DMS79 (cell line): ENCODE measurements around the gene NUP88.

Experiments
- DNase-seq: peaks from one replicate; lab custom pipeline; 2025; lab: John Stamatoyannopoulos, UW

The NUP88 gene

DNA sequence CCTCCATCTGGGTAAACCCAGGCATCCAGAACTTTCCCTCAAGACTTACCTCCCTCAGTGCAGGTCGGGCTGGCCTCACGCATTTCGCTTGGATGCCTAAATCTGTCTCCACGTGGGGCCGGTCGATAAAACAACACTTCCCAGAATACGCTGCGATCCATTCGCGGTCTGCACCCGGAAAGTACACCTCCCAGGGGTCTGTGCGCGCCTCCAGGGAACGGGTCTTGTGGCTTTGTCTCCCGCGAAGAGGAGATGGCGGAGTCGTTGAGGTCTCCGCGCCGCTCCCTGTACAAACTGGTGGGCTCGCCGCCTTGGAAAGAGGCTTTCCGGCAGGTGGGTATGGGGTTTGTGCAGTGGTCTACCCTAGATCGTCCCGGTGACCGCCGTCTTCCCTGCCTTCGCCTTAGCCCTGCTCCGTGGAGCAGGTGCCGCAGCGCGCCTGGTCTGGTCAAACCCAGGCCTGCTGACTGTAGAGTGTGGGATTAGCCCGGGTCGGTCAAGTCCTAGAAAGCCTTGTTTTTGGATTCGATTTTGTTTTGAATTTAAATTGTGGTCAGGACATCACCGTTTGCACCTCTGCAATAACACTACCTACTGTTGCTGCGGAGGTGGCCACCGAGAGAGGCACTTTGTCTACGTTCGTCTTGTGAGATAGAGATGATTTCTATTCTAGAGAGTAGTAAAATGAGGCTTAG, 644 bp upstream of the NUP88 start, which contains the start of gene RPAIN:
Gene RPAIN (plus strand): TSS at position 224 of the 695 bp plus-strand sequence. CDS start 29 bp downstream, at position 253.
- peak; percentile 94 for DNase-seq

DNA sequence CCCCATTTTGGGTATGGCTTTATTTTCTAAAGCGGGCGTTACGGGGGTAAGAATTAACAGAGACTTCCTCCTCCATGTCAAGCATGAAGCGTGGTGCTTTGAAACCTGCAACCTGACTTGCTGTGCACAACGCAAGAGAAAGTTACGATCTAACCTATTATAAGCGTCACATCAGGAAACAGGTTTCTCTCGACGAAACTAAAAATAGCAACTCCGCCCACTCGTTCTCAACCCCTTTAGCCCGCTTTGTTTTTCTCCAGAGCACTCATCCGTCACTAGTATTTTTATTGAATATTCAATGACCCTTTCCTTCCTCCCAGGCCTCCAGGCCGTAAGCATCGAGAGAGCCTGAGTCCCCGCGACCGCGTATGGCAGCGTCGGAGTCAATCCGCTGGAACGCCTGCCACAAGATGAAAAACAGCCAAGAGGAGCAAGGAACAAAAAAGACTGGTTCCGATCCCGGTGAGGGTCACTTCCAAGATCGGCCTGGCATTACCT, 555 bp downstream of the NUP88 start:
- DNase-seq = peak; percentile 39

DNA sequence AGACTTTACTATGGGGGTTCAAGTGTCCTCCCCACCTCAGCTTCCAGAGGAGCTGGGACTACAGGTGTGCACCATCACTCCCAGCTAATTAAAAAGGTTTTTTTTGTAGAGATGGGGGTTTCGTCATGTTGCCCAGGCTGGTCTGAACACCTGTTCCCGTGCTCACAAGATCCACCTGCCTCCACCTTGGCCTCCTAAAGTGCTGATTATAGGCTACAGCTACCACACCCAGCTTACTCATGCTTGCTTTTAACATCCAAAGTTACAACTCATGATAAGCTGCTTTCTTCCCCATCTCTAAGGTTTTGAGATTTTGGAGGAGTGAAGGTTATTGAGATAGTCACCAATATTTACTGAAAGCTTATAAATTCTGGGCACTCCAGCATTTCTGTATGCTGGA, 2.6 kb downstream of the NUP88 start:
- DNase-seq = no peak

DNA sequence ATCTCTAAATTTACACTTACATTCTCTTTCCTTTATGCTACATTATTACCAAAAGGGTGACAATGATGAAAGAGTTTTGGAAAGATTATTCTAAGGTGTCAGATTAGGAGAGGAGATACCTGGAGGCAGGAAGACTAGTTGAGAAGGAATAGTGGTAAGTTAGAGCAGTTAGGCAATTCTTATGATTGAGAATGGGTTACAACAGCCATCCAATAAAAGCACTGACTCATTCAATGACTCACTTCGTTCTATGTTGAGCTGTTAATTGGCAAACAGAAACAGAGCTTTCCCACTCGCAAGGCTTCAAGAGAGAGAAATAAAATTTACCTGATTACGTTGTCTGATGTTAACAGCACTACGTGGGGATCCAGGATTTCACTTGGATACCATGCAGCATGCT, 5.8 kb downstream of the NUP88 start:
- DNase-seq = no peak

DNA sequence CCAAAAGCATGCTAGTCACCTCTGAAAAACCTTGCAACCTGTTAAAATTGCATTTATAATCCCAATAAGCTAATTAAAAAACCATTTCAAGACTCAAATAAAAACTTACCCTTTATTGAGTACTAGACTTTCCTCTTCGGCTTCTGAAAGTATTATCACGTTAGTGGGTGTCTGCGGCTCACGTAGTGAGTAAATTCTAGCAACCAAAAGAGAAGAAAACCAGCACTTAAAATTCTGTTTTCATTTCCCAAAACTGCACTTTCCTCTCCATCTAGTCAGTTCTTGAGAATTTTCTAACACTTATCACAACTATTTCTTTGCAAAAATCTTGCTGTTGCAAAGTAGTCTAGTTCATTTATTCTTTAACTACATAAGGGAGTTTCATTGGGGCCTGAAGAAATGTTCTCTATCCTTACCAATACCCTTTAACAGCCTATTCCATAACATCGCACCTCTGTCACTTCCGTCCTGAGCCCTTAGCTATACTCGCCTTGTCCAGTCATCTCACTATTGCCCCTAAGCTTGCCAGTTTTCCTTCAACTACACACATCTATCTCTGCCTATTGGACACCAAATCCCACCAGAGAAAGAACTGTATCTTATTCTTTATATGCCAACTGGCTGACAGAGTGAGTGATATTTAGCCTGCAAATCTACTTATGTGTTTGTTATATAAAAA, 8.7 kb downstream of the NUP88 start:
- DNase-seq = no peak

DNA sequence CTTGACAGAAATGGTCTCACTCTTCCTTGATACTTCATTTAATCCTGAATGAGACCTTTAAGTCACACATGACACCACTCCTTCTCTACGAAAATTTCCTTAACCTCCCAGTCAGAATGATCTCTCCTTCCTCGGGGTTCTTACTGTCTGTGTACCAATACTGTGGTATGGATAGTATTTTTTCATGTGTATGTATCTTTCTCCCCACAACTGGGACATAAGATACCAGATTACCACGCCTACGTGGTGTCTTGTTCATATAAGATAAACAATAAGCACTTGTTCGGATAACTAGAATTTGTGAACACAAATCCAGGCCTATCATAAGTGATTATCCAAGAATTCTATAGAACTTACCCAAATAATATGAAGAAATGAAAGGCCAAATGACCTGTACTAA, 11.3 kb downstream of the NUP88 start:
- no peak for DNase-seq

DNA sequence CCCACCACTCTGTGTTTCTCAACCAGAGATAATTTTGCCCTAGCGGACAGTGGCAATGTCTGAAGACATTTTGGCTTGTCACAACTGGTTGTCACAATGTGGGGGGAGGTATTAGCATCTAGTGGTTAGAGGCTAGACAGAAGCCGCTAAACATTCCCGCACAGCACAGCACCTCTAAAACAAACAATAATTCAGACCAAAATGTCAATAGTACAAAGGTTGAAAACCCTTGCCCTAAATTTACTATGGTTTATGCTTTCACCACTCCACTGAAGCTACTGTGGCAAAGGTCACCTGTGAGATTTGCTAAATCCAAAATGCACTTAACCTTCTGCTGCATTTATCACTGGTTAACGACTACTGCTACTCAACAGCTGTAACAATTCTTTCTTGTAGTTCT, 14.1 kb downstream of the NUP88 start:
- DNase-seq = no peak

DNA sequence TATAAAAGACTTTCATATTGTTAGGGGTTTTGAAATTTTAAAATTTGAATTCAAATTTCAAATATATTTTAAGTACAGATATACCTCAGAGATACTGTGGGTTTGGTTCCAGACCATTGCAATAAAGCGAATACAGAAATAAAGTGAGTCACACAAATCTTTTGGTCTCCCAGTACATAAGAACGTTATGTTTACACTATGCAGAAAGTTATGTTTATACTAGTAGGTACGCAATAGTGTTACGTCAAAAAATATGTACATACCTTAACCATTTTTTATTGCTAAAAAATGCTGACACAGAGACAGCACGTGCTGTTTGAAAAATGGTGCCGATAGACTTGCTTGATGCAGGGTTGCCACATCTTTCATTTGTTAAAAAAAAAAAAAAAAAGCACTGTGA, 19.7 kb downstream of the NUP88 start:
- no peak for DNase-seq

DNA sequence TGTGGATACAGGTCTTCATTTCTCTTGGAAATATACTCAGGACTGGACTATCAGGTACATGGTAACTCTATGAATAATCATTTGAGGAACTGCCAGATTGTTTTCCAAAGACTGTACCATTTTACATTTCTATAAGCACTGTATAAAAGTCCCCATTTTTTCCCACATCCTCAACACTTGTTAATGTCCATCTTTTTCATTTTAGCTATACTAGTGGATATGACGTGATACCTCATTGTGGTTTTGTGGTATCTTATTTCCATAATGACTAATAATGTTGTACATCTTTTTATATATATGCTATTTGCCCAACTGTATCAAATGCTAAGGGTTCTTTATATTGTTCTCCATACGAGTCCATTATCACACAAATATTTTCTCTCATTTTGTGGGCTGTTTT, 22.9 kb downstream of the NUP88 start:
- no peak for DNase-seq

DNA sequence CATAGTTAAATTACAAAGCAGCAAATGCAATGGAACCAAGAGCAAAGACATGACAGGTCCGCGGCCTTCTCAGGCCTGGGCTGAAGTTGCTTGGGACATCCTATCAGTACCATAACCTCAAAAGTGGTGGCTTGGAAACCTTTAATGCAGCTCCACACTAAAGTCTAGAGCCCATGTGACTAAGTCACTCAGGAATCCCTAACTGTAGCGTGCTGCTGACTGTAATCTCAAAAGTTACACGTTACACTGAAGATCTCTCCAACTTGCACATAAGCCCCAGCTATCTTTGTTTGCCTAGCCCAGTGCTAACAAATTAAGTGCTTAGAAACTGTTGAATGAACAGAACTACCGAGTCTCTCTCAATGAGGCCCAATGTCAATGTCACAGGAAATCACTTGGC, 27.8 kb downstream of the NUP88 start:
- no peak for DNase-seq

DNA sequence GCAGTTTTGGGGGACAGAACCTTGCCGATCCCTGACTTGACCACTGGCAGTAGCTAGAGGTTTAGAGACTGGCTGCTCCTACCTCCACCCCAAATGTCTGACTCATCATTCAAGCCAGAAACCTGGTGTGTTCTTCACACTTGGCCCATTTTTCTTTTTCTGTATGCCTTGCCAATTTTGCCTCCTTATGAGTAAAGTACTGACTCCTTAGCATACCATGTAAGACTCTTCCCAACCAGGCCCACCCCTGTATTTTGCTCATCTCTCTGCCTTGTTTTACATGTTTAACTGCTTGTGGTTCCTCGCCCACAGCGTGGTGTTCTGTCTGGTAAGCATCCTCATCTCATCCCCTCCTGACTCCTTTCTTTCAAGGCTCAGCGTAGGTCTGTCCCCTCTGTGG, 37.9 kb downstream of the NUP88 start:
- DNase-seq = no peak

DNA sequence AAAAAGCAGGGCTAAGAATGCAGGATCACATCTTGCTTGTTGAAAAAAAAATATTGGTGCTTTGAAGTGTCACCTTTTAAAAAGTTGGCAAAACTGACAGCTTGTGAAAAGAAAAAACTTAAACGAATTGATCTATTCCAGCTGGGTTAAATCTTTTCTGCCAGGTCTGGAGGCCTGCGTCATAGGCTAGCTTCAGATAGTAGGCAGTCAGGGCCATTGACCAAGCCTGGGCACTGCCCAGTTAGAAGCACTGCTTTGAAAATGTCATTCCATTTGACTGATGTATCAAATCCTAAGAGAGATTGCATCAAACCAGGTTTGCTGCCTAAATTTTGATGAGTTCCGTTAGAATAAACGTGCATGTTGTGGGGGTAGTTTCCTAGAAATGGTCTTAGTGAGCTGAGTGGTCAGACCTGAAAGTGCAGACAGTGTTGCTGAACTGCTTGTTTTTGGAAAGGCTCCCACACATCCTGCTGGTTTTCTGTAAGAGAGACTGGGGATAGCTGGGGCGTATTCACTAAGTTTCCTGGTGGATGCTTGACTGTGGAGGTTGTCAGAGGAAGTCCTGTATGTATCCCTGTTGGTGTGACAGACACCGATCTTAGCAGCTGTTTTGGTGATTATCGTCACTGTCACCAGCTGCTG, 38.8 kb downstream of the NUP88 start:
- no peak for DNase-seq

DNA sequence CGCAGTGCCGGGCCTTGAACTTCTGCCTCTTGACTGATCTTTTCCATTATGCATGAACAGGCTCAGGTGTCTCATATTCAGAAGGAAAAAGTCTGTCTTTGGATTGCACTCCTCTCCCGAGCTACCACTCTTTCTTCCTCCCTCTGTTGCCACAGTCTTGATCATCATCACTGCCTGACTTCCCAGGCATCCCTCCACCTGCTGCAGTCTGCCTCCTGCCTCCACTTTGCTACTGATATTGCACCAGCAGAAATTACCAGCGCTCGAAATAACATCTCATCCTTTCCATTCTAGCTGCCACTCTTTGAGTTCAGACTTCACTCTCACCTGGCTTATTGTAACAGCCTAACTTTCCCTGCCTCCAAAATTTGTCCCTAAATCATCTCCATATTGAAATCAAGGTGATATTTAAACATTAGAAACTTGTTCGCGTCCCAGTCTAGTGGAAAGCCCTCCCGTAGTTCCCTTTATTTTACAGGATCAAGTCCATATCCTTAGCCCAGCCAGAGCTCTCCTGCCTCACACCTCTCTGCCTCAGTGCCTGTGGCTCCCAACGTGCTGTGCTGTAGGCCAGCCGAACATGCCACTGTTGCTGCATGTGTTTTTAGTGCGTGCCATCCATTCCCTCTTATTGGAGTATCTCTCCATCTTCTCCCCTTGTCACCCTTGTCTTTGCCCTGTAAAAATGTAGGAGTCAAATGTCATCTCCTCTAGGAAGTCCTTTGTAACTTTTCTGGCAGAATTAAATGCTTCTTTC, 39.9 kb downstream of the NUP88 start:
- DNase-seq = no peak

DNA sequence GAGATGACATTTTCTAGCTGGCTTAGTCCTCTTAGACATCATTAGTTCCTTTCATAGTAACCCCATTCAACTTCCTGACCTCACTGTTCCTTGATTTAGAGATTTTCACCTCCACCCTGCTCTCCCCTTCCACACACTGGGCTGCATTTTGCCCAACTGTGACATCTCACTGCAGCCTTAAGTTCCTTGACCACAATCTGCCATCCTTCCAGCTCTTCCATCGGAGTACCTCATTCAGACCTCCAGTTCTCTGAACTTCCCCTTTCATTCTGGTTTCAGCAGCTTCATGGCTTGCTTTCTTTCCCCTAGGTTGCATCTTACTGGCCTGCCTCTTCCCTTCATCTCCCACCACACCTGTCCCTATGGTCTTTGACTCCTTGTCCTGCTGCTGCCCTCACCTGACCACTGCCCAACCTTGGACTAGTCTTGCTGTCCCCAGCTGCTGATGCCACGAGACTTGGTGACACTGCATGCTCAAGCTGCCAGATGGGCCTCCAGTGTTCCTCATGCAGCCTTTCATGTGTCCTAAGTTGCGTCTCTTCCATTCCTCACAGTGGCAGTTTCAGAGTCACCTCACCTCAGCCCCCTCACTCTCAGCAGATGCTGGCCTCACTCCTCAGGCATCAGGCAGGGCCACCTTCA, 40.8 kb downstream of the NUP88 start:
- DNase-seq = no peak

DNA sequence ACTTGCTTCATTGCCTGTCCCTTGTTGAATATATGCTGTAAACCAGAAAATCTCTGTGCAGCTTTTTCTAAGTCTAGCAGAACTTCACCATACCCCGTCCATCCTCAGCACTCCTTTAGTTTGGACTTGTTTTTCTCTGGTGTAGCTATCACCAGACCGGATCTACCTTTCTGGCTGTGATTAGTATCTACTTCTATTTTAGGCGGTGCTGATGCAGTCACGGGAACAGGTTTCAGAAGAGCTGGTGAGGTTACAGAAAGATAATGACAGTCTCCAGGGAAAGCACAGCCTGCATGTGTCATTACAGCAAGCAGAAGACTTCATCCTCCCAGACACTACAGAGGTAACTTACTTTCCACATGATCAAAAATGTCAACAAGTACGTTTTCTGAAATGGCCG, 46.4 kb downstream of the NUP88 start:
- no peak for DNase-seq

DNA sequence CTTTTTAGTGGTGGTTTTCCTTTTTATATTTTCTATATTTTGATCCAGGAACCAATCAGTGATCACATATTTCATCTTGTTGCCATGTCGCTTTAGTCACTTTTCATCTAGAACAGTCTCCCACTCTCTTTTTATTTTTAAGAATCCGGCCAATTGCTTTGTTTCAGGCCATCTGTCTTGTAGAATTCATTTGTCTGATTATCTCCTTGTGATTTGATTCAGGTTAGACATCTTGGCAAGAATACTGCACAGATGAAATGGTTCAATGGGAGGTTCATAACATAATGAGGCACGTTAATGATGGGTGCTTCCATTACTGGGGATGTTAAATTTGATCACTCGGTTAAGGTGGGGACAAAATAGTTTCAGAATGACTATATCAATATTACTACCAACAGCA, 49.1 kb downstream of the NUP88 start:
- DNase-seq = no peak

DNA sequence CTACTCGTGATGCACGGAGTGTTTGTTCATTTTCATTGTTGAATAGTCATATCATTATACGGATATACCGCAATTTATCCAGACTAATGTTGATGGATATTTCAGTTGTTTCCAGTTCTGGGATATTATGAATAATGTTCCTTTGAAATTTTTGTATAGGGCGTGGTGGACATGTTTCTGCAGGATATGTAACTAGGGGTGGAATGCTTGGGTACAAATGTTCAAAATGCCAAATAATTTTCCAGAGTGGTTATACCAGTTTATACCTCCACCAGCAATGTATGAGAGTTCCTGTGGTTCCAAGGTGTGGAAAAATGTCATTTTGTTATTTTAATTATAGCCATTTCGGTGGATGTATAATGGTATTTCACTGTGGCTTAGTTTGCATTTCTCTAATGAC, 53.6 kb downstream of the NUP88 start:
- DNase-seq = no peak

DNA sequence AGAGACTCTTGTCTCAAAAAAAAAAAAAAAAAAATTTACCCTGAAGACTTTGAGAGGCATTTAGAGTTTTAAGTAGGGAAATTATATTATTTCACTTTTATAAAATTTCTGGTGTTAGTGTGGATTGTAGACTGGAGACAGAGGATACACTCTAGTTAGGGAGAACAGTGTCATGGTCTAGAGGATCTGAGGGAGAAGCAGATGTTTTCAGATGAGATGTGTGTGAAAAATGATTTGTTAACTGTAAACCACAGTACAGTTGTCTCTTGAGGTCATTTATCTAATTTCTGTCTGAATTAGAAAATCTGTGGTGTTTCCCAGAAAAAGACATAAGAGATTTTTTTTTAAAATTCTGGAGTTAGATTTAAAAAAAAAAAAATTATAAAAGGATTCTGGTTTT, 54.8 kb downstream of the NUP88 start:
- no peak for DNase-seq

DNA sequence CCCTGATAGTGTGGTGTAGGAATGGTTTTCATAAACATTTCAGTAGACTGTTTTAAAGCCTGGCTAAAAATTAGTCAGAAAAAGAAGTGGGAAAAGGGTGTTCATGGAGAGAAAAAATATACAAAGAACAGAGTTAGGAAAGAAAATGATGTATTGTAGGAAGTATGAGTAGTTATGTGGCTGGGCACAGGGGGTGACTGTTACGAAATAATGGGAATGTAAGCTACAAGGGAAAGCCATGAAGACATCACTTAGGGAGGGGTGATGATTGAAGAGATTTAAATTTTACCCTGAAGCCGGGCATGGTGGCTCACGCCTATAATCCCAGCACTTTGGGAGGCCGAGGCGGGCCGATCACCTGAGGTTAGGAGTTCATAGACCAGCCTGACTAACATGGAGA, 55.3 kb downstream of the NUP88 start:
- DNase-seq = no peak

DNA sequence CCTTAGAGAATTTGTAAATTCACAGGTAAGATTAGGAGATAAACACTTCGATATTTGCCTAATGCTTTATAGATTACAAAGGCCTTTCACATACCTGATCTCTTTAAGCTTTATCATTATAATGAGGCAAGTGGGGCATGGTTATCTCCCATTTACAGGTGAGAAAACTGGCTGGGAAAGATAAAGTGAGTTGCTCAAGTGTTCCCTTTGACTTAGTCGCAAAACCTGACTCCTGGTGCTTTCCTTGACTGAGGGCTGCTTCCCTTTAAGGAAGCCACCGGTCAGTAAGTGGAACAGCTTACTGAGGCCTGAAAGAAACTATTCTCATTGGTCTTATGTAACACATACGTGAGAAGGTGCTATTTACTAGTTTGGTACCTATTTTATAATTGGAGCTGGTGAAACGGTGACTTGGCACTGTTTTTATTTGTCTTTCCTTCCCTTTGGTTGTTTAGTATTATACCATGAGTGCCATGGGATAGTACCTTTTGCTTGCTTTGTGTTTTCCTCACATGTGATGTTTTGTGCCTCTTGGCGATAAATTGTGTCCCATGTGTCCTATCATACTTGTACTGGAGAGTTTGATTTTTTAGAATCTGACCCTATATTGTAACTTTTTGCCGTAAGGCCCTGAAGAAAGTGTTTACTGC, 57.2 kb downstream of the NUP88 start:
- DNase-seq = no peak

DNA sequence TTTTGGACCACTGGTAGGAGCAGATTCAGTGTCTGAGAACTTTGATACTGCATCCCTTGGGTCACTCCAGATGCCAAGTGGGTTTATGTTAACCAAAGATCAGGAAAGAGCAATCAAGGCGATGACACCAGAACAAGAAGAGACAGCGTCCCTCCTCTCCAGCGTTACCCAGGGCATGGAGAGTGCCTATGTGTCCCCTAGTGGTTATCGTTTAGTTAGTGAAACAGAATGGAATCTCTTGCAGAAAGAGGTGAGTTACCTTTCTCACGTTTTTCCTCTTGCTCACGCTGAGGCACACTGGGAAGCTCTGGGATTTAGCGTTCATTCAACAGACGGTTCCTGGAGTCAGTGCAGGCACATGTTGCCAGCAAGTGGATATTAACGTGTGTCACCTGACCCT, 58.0 kb downstream of the NUP88 start:
- DNase-seq = no peak
